HCT116 (cell line): Measurements from ENCODE around the gene TF.

Experiments used
- CEBPB ChIP-seq: IDR thresholded peaks from 2 replicates; pipeline ENCODE4 v1.6.1; 2012; ENCODE audit warnings: low read depth
- CTCF ChIP-seq, 3 experiments: fragments of 200-600 bp in 1 of 3; sonication (generic) in 1 of 3; IDR thresholded peaks in 2 of 3; conservative IDR thresholded peaks in 1 of 3; 2 replicates each; pipeline ENCODE4 v1.5.1; 2012 to 2017; ENCODE audit warnings: low read depth in 2 of 3, low read length in 2 of 3, antibody characterized with exemption in 1 of 3, borderline replicate concordance in 1 of 3, control low read depth in 1 of 3, mild to moderate bottlenecking in 1 of 3, mixed read lengths in 1 of 3, mixed run types in 1 of 3, moderate library complexity in 1 of 3; ENCODE audit not compliant: insufficient read depth in 1 of 3
- POLR2A ChIP-seq: IDR thresholded peaks from 2 replicates; pipeline ENCODE4 v1.7.0; 2011; ENCODE audit warnings: borderline replicate concordance; ENCODE audit not compliant: insufficient read depth, insufficient read length; ENCODE audit errors: extremely low read depth

DNA sequence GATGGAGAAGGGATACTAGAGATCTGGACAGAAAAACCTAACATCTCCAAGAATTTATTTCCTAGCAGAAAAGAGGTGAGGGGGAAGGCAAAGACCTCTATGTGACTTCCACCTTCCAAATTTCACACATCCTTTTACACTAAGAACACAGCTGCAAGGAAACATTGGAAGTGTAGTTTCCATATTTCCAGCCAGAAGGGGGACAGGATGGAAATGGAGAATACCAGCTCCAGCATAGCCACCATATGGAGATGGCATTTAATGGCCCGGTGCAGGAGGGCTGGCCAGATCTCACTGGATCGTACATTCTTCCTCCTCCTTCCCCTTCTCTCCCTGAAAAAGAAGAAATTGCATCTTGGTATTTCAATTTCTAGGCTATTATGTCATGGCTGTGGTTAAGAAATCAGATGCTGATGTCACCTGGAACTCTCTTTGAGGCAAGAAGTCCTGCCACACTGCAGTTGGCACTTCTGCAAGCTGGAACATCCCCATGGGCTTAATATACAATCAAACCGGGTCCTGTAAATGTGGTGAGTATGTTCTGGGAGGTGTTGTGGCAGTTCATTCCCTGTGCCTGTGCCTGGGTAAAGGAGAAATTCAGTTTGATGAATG is 36.9 kb upstream of the TF start:
- TF ChIP-seq CTCF (IDR thresholded peaks at IDR 0.05 in 2 of 3, conservative IDR thresholded peaks at IDR 0.05 in 1 of 3; ENCODE audit: borderline replicate concordance in 1 of 3, insufficient read depth in 1 of 3, low read depth in 2 of 3, low read length in 2 of 3): no peak
- no peak for TF ChIP-seq POLR2A
- no peak for TF ChIP-seq CEBPB
